HG02610 (cell line): ENCODE results near the gene UPB1.
A peak's percentile ranks its signal among the peaks of the same experiment; 100 is the strongest.
"Not testable (repeated sequence)": the region's sequence is repeated elsewhere in the genome, so short reads cannot be mapped to it uniquely, and the experiment has no call there.

Experiments
- ATAC-seq: cut with Tn5 transposase; IDR thresholded peaks from one replicate; pipeline ENCODE4 v1.9.1; 2021; ENCODE audit warnings: mild to moderate bottlenecking, moderate library complexity; ENCODE audit not compliant: unreplicated experiment

The UPB1 gene

DNA sequence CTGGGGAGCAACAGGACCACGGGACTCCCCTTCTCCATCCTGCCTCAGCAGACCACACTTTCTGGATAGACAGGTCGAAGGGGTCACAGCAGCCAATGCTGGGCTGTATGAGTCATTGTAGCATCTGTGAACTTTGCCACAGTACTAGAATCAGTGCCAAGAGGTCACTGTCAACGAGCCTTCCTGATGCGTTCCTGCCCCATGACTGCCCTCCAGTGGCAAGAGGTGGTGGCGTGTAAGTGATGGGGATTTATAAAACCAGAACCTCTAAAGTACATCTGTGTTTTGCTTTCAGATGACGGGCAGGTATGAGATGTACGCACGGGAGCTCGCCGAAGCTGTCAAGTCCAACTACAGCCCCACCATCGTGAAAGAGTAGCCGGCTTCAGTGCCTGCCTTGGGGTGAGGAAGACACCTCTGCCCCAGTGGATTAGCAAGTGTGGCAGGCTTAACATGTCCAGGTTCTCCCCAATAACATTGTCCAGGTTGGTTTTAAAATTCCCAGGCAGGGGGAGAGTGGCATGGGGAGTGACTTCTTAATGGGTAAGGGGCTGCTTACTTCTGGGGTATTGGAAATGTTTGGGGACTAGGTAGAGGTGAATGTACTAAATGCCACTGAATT, 30.4 kb downstream of the UPB1 start:
- ATAC-seq = peak; percentile 72

DNA sequence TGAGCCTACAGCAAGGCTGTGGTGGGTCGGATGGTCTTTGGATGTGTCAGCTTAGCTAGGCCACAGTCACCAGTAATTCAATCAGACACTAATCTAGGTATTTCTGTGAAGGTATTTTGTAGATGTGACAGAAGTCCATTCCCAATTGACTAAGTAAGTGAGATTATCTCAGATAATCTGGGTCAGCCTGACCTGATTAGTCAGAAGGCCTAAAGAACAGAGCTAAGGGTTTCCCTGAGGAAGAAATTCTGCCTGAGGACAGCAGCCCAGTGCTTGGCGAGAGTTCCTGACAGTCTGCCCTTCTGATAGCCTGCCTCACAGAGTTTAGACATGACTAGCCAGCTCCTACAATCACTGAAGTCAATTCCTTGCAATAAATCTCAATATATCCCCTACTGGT, 31.1 kb downstream of the UPB1 start:
- no peak for ATAC-seq

DNA sequence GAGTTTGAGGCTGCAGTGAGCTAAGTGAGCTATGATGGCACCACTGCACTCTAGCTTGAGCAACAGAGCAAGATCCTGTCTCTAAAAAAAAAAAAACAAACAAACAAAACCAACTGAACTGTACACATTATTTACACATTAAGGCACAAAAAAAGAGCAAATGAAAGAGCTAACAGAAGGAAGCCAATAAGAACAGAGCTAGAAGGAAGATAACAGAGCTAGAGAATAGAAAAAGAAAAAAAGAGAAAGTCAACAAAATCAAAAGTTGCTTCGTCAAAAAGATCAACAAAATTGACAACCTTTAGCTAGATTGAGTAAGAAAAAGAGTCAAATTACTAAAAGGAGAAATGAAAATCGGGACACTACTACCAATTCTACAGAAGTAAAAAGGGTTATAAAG, 34.8 kb downstream of the UPB1 start:
- no peak for ATAC-seq

DNA sequence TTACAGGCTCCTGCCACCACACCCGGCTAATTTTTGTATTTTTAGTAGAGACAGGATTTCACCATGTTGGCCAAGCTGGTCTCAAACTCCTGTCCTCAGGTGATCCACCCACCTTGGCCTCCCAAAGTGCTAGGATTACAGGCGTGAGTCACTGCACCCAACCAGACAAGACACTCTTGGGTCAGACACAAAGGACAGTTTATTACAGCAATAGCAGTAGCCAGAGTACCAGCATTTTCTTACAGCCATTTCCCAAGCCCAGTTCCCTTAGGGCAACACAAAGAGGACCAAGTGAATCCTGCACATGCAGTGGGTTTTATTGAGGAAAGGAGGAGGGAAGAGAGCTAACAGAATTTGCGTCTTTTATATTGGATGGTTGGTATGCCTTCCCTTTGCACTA, 35.8 kb downstream of the UPB1 start:
- not testable (repeated sequence) for ATAC-seq

DNA sequence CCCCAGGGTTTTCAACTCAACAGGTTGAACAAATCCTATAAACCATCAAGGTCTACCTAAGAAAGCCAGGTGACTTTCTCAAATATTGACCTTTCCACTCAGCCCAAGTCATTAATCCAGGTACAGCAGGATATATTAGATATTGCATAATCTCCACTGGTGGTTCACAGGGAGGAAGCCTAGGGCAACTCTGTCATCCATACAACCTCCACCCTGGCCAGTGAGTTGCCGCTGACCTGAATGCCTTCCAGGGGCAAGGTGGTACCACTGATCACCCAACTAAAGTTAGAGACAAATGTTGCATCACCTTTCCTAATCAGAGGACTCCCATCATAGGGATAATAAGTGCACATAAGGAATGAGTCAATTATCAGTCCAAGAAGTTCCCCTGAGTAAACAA, 36.9 kb downstream of the UPB1 start:
- no peak for ATAC-seq

DNA sequence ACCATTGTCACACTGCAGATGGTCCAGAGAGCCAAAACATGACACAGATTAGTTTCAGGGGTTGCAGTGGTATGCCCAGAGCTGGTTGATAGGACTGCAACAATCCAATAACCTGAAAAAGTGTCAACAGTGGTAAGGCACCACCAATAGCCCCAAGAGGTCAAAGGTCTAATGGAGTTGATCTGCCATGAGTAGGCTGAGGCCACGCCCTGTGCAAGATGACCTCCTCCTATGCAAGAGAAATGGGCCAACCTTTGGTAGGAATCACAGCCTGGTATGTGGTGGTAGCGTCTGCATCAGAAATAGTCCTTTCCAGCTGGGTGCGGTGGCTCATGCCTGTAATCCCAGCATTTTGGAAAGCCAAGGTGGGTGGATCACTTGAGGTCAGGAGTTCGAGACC, 40.2 kb downstream of the UPB1 start:
- no peak for ATAC-seq

DNA sequence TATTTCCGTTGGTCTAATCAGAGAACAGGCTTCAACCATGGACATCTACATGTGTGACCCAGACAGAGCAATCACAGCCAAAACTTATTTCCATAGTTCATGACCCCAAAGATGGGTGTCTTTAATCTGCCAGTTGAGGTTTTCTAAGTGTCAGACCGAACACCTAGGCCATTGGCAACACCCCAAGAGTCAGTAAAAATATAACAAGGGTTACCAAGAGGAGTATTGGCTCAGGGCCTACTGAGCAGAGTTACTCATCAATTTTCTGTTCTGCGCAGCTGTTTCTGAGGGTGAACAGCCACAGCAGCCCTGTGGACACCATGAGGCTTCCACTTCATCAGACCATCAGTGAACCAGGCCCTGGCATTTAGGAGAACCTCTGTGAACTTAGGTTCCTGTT, 41.0 kb downstream of the UPB1 start:
- no peak for ATAC-seq

DNA sequence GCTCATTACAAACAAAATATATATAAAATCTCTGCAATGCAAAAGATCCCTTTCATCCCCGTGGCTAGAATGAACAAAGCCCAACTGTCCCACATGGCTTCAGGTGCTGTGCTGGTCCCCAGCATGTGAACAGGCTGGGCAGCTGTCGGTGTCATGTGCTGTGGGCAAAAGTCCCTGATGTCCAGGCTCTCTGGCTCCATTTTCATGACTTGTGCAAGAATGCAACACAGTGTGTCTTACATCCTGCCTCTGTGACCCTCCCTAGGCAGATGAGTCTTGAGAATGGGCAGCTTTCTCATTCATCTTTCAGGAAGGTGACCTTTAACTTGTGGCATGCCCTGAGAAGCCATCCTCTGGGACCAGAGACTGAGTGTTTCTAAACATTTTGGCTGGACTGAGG, 45.3 kb downstream of the UPB1 start:
- ATAC-seq = no peak

DNA sequence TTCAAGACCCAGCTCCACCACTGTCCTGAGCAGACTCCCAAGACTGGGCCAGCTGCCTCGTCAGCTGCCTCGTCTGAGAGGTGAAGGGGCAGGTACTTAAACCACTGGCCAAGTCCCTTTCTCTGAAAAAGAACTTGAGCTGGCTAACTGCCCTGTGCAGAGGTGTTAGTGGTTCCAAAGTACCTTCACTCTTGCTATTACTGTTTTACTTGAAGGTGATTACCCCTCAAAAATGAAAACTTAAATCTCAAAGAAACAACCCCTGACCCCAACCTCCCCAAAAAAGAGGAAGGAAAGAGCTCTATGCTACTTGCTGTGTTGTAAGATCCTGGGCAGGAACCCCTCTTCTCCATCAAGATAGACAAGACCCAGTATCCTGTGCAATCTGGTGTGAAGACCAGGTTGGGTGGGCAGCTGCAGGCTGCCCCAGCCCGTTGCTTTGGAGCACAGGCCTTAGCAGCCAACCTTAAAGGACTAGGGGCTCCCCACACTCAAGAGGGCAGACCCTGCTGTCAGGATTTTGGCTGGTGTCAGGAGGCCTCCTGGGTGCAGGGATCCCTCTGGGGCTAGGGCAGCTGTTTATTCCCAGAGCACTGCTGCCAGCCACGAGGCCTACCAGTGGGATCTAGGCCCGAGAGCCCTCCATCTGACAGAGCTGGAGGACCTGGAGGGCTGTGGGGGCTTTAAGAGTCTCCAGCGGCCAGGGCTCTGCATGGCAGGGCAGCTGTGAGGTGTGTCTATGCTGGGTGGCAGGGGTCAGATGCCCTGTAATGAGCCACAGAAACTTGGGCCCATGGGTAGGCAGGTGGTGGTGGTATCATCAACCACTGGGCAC, 46.8 kb downstream of the UPB1 start:
- no peak for ATAC-seq

DNA sequence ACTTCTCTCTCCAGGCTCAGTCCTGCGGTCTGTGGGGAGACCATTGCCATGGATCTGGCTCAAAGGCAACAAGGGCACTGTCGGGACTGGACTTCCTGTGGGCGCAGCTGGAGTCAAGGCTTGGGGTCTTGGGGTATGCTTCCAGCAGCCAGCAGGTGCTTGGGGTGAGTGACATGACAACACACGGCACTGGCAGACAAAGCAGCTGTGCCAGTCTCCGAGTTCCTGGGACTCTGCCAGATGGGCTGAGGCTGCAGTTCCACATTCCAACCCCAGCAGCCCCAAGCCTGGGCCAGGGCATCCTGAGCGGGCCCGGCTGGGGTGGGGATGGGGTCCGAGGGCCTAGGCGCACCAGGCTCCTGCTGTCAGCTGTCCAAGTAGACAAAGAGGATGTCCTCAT, 47.5 kb downstream of the UPB1 start:
- ATAC-seq = no peak

DNA sequence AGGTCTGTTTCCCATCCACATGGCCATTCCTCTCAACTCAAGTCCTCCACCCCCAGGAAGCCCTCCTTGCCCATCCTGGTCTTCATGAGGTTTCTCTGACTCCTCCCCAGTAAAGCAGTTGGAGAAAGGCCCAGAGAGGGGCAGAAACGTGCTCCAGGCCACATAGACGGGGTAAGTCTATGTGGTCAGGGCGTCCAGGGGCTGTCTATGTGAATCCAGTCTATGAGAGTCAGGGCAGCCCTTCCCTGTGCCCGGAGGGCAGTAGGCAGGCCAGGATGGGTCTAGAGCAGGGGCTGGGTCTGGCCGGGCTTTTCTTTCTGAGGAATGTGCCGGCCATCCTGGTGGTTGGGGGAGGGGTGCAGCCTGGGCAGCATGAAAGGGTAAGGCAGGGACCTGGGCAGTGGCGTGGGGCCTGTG, 48.1 kb downstream of the UPB1 start:
- ATAC-seq = no peak

DNA sequence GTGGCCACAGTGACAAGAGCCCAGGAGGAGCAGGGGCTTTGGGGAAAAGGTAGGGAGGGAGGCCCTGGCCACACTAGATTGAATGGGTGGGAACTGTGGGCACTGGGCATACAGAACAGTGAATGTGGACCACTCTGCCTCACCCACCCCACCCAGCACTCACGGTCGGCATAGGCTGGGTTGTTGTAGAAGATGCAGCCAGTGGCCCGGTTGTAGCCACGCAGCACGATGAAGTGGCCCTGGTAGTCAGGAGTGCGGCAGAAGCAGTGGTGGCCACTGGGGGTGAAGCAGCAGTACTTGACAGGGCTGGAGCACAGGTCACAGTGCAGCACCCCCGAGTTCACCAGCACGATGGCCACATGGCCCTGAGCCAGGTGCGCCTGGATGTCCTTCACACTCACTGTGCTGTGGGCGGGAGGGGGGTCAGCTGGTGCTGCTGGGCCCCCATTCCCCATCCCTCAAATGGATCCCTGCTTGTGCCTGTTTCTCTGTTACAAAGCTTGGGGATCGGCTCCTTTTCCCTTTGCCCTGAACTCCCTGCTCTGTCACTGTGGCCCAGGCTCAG, 48.6 kb downstream of the UPB1 start:
- no peak for ATAC-seq

DNA sequence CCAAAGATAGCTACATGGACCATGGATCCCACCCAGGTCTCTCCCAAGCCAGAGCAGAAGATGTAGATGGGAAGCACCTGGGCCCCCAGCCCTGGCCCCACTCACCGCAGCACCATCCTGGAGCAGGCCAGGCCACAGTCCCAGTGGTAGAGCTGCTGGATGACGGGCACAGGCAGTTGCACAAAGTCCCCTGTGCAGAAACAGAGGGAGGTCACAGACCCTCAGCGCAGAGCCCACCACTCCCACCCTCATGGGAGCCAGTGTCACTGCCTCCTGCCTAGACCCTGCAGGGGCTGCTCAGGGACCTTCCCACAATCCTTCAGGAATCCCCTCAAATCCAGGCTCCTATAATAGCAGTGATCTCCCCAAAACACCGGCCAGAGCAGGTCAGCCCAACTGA, 53.7 kb downstream of the UPB1 start:
- ATAC-seq = no peak

DNA sequence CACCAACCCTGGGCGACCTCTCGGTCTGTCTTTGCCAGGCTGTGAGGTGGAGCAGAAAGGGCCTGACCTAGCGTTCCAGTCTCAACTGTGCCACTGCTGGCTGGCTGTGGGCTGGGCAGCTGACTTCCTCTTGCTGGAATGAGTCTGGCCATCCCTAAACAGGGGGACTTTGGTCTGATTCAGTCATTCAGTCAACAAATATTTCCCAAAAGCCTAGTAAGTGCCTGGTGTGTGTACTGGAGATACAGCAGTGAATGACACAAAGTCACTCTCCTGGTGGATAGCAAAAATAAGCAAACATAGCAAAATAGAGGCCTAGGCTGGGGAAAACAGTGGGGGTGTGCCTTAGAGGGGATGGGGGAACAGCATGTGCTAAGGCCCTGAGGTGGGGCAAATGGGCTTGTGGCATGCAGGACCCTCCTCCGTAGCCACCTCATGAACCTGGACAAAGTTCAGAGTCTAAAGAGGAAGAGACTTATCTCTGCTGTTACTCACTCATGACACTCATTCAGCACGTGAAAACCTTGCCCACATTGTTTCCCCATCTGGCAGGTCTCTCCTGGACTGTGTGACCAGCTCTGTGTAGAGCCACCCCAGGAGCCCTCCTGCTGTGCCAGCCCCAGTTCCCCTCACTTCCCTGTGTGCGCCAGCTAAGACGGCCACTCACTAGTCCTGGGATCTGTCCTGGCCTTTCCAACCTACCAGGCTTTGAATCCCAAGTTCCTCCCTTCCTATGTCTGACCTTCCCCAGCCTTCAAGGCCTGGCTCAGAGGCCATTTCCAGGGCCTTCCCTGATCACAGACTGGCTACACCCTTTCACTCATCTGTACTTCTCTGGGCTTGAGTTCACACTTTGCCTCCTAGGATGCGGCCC, 55.1 kb downstream of the UPB1 start:
- no peak for ATAC-seq

DNA sequence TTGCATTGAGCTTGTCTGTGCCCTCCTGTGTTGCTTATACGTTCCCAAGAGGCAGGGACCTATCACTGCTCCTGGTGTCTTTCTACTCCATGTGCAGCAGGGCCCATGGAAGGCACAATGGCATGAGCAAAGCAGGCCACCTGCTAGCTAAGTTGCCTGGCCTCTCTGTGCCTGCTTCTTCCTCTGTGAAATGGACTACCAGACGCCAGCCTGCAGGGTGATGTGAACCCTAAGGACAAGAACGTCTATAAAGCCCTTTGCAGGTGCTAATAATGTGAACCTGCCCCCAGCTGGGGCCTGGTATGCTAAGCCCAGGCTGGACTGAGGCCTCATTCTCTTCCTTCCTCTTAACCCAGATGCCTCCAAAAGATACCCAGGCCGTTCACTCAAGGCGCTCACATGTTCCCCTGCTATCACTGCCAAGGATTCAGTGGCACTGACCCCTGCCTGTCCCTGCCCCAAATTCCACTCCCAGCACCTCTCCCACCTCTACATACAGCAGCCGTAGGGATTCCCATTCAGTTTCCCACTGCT, 55.8 kb downstream of the UPB1 start:
- ATAC-seq = no peak

DNA sequence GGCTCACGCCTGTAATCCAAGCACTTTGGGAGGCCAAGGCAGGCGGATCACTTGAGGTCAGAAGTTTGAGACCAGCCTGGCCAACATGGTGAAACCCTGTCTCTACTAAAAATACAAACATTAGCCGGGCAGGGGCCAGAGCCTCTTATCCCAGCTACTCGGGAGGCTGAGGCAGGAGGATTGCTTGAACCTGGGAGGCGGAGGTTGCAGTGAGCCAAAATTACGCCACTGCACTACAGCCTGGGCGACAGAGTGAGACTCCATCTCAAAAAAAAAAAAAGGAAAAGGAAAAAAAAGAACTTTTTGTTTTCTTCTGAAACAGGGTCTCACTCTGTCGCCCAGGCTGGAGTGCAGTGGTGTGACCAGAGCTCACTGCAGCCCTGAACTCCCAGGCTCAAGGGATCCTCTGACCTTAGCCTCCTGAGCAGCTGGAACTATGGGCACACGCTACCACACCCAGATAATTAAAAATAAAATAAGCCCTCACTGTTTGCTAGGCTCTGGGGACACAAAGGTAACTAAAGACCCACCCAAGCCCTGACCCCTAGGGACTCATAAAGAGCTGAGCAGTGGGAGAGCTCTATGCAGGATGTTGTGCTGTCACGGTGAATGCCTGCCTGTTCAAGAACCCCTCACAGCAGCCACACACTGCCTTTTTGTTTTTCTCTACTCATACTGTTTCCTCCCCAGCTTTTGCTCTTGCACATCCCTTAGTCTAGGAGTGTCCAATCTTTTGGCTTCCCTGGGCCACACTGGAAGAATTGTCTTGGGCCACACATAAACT, 57.6 kb downstream of the UPB1 start:
- not testable (repeated sequence) for ATAC-seq

DNA sequence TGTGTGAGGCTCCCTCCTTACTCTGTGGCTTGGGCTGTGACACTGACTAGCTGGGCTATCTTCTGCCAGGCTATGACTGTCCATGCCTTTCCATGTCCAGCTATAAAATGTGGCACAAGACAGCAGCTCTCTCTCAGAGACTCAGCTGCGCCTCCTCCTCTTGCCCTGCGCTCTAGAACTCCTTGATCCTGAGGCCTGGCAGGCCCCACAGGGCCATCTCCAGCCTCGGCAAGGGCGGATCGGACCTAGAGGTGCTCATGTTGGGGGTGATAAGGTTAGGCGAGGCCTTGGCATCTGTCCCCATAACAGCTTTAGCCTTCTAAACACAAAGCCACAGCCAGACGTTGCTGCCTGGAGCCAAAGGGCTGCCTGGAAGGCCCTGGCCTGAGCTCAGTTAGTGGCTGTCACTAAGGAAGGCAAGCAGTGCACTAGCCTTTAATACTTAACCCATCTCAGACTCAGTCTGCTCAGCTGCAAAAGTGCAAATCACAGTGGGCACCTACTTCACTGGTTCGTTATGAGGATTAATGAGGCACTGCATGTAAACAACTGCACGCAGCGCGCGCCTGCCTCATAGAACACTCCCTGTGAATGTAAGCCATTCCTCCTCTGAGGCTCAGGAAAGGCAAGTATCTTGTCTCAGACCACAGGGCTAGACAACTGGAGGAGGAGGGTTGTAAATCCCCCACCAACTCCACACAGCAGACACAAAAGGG, 58.6 kb downstream of the UPB1 start:
- no peak for ATAC-seq

DNA sequence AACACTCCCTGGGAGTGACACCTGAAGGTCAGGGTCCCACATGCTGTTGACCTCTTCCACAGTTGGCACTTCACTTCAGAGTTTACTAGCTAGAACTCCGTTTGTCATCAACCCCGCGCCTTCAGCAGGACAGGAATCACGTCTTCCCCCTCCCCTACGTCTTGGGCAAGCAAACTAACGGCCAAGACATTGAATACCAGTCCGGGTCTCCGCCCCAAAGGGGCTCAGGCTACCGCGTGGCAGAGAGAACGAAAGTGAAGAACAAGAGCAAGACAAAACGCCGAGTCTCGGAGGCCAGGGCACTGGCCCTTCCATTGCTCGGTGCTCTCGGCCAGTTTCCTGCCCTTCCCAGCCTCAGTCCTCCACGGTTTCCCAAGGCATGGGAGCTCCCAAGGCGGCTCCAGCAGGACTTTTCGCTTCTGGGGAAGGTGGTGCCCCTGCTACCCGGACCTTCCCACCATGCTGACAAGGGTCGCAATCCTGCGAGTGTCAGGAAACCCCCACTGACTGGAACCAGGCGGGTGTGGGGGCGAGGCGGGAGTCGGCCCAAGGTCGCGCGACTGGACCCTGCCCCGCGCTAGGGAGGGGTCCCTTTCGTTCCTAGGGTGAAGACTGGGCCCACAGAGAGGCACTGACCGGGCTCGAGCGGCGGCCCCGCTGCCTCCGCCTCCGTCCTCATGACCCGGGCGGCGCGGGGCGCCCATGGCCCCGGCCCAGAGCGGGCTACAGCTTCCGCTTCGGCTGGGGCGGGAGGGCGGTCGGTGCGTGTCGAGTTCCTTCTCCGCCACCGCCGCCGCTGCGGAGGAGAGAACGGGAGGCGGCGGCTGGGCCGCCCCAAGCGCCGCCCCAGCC, 59.4 kb downstream of the UPB1 start, which contains the start of gene GUCD1:
TSS of gene GUCD1 (minus strand) at position 826 of the 852 bp plus-strand sequence. CDS start at position 679, 147 bp downstream.
- ATAC-seq = peak; percentile 14
